Esophagus muscularis mucosa (tissue), 4 donors: ENCODE data around the gene ADGRG4.

Experiments used
- CTCF ChIP-seq, 3 experiments: fragments of 200-600 bp in 2 of 3; fragments of 450-650 bp in 1 of 3; sonication (generic) in 2 of 3; IDR thresholded peaks; one replicate each; pipeline ENCODE4 v1.5.1; 2017 to 2019; ENCODE audit warnings: antibody characterized with exemption in 3 of 3, mild to moderate bottlenecking in 2 of 3, moderate library complexity in 1 of 3
- EP300 ChIP-seq: sonication (generic); formaldehyde crosslinking; IDR thresholded peaks from one replicate; pipeline ENCODE4 v1.6.1; 2017; ENCODE audit warnings: antibody characterized with exemption
- POLR2A ChIP-seq: fragments of 450-650 bp; IDR thresholded peaks from one replicate; pipeline ENCODE4 v1.6.1; 2017; ENCODE audit warnings: antibody characterized with exemption, moderate library complexity, mild to moderate bottlenecking, low read depth
- POLR2AphosphoS5 ChIP-seq, 2 donors: sonication (generic); formaldehyde crosslinking; IDR thresholded peaks; one replicate each; pipeline ENCODE4 v1.6.1; 2017; ENCODE audit warnings: antibody characterized with exemption in 2 of 2

- TF ChIP-seq CTCF (IDR thresholded peaks at IDR 0.05), result no peak
- TF ChIP-seq POLR2A, result no peak
- TF ChIP-seq POLR2AphosphoS5 (IDR thresholded peaks at IDR 0.05), result no peak
- TF ChIP-seq EP300, result no peak
Observed at GRCh38 chrX:136421338-136421737, 120.6 kb downstream of the ADGRG4 start.
